Smooth muscle cell (in vitro differentiated cells): ENCODE data around the gene STIMATE. TPM values are rescaled to one million over a fixed set of nuclear protein-coding genes. Genes with fewer than 3 reads are reported as not detected.
A peak's percentile ranks its signal among the peaks of the same experiment; 100 is the strongest.

Source experiments
- DNase-seq: peaks from one replicate; lab custom pipeline; 2025; ENCODE audit not compliant: unreplicated experiment; lab: John Stamatoyannopoulos, UW
- H2AFZ ChIP-seq: fragments of 200-600 bp; sonication (generic); 2 replicates; pipeline ENCODE4 v1.6.0; 2016; ENCODE audit warnings: antibody characterized with exemption, low read depth, mild to moderate bottlenecking
- H3F3A ChIP-seq: fragments of 200-600 bp; sonication (generic); 2 replicates; pipeline ENCODE4 v1.6.0; 2017; ENCODE audit warnings: antibody characterized with exemption, low read depth
- H3K27ac ChIP-seq: fragments of 200-600 bp; sonication (generic); 2 replicates; pipeline ENCODE4 v1.5.1; 2016; ENCODE audit warnings: low read depth, mild to moderate bottlenecking
- H3K27me3 ChIP-seq: fragments of 200-600 bp; sonication (generic); 2 replicates; pipeline ENCODE4 v1.6.1; 2016; ENCODE audit warnings: low read depth, mild to moderate bottlenecking
- H3K36me3 ChIP-seq: fragments of 200-600 bp; sonication (generic); 2 replicates; pipeline ENCODE4 v1.5.1; 2016; ENCODE audit warnings: low read depth
- H3K4me1 ChIP-seq: fragments of 200-600 bp; sonication (generic); 2 replicates; pipeline ENCODE4 v1.5.1; 2016; ENCODE audit warnings: low read depth
- H3K4me2 ChIP-seq: fragments of 200-600 bp; sonication (generic); 2 replicates; pipeline ENCODE4 v1.6.0; 2016; ENCODE audit warnings: mild to moderate bottlenecking
- H3K4me3 ChIP-seq: fragments of 200-600 bp; sonication (generic); 2 replicates; pipeline ENCODE4 v1.5.1; 2016; ENCODE audit warnings: mild to moderate bottlenecking
- H3K79me2 ChIP-seq: fragments of 200-600 bp; sonication (generic); 2 replicates; pipeline ENCODE4 v1.6.0; 2016; ENCODE audit warnings: low read depth, mild to moderate bottlenecking
- H3K9ac ChIP-seq: fragments of 200-600 bp; sonication (generic); 2 replicates; pipeline ENCODE4 v1.6.0; 2016; ENCODE audit warnings: low read depth
- H3K9me3 ChIP-seq: fragments of 200-600 bp; sonication (generic); replicated peaks from 2 replicates; pipeline ENCODE4 v1.5.1; 2016; ENCODE audit warnings: low read depth
- H4K20me1 ChIP-seq: fragments of 200-600 bp; sonication (generic); 2 replicates; pipeline ENCODE4 v1.6.0; 2016; ENCODE audit warnings: low read depth
- CTCF ChIP-seq: fragments of 200-600 bp; sonication (generic); IDR thresholded peaks from 2 replicates; pipeline ENCODE4 v1.5.1; 2017; ENCODE audit warnings: borderline replicate concordance, mild to moderate bottlenecking, antibody characterized with exemption; ENCODE audit not compliant: insufficient read depth, poor library complexity, severe bottlenecking
- WGBS: methylation state at CpG from one replicate; pipeline ENCODE4 v1.1.7; 2016; ENCODE audit warnings: low lambda C conversion rate; 5-methylcytosine and 5-hydroxymethylcytosine counted together
- polyA plus RNA-seq: library from polyadenylated mRNA; unstranded; fragments of >200 nt; fragmentation: Nextera tagmentation; extraction: Ambion mirVana; gene quantifications from 2 replicates; pipeline ENCODE4 v1.2.1, GENCODE V29; 2016
- total RNA-seq: library from RNA; depleted of rRNA; stranded (reverse); fragments of >200 nt; gene quantifications from 2 replicates; pipeline ENCODE4 v1.2.3, GENCODE V29; 2014

Gene STIMATE
- total and polyA plus RNA-seq, 2 experiments from 2014 or later: 12.8 to 18.1 TPM

GRCh38 chr3:52820736-52821135, 76.6 kb downstream of the STIMATE start:
- H3K9ac ChIP-seq: no peak overlapping the region
- no peaks in the 10 kb centered on the region for H3K27me3 ChIP-seq
- H3K4me3 ChIP-seq: no peak overlapping the region
- H4K20me1 ChIP-seq: no peaks in the 10 kb centered on the region
- H3K79me2 ChIP-seq: no peaks in the 10 kb centered on the region
- H3F3A ChIP-seq: no peaks in the 10 kb centered on the region
- H2AFZ ChIP-seq: no peak overlapping the region
- no peak overlapping the region for H3K4me2 ChIP-seq
- no peaks in the 10 kb centered on the region for H3K9me3 ChIP-seq
- no peaks in the 10 kb centered on the region for H3K4me1 ChIP-seq
- peak; percentile 49 for TF ChIP-seq CTCF
- no peak for DNase-seq
- 49% methylated on average over 11 of the region's 11 CpGs for WGBS
- no peaks in the 10 kb centered on the region for H3K36me3 ChIP-seq
- H3K27ac ChIP-seq: no peak overlapping the region

GRCh38 chr3:52819936-52820335, 77.4 kb downstream of the STIMATE start:
- TF ChIP-seq CTCF: no peak
- H3K27ac ChIP-seq: no peak overlapping the region
- 93% methylated on average over 2 of the region's 2 CpGs for WGBS

GRCh38 chr3:52817860-52818259, 79.5 kb downstream of the STIMATE start:
- no peak overlapping the region for H3K4me3 ChIP-seq
- no peaks in the 10 kb centered on the region for H3K9me3 ChIP-seq
- 98% methylated on average over 7 of the region's 7 CpGs for WGBS

More at GRCh38 chr3:52819936-52820335, 77.4 kb downstream of the STIMATE start:
- Histone ChIP-seq H3K79me2 (no peaks in the 10 kb centered on the region), H3K36me3 (no peaks in the 10 kb centered on the region), H2AFZ (no peak overlapping the region), H3K9ac (no peak overlapping the region), H3K4me1 (no peaks in the 10 kb centered on the region), H3K9me3 (no peaks in the 10 kb centered on the region), H3K4me3 (no peak overlapping the region), H3K4me2 (no peak overlapping the region), H4K20me1 (no peaks in the 10 kb centered on the region), H3F3A (no peaks in the 10 kb centered on the region), H3K27me3 (no peaks in the 10 kb centered on the region)
- no peak for DNase-seq

More at GRCh38 chr3:52817860-52818259, 79.5 kb downstream of the STIMATE start:
- no peak for DNase-seq
- Histone ChIP-seq H3K9ac (no peak overlapping the region), H3F3A (no peaks in the 10 kb centered on the region), H3K27me3 (no peaks in the 10 kb centered on the region), H2AFZ (no peak overlapping the region), H3K4me1 (no peaks in the 10 kb centered on the region), H3K27ac (no peak overlapping the region), H3K79me2 (no peaks in the 10 kb centered on the region), H4K20me1 (no peaks in the 10 kb centered on the region), H3K36me3 (no peaks in the 10 kb centered on the region), H3K4me2 (no peak overlapping the region)
- TF ChIP-seq CTCF: no peak
